OCI-LY3 (cell line): Measurements from ENCODE around the gene NGEF.

ENCODE experiments used
- H2AFZ ChIP-seq: fragments of 200-600, 300-600 bp; shearing (Covaris generic); 2 replicates; pipeline ENCODE4 v1.6.0; 2014; ENCODE audit warnings: antibody characterized with exemption, low read depth, low read length
- H3K27ac ChIP-seq: fragments of 200-600, 300-600 bp; sonication (generic); 2 replicates; pipeline ENCODE4 v1.5.1; 2014; ENCODE audit warnings: mild to moderate bottlenecking, low read length, moderate library complexity, mixed read lengths
- H3K27me3 ChIP-seq: fragments of 200-600, 300-600 bp; sonication (generic); 2 replicates; pipeline ENCODE4 v1.6.1; 2014; ENCODE audit warnings: low read depth, low read length, mixed read lengths
- H3K36me3 ChIP-seq: fragments of 200-600, 300-600 bp; sonication (generic); replicated peaks from 2 replicates; pipeline ENCODE3; 2014; ENCODE audit warnings: low read depth, low read length, mixed read lengths
- H3K4me1 ChIP-seq: fragments of 300-600, 200-600 bp; sonication (generic); 2 replicates; pipeline ENCODE4 v1.6.1; 2014; ENCODE audit warnings: low read length, mixed read lengths
- H3K4me2 ChIP-seq: fragments of 200-600, 300-600 bp; sonication (generic); 2 replicates; pipeline ENCODE4 v1.6.1; 2014; ENCODE audit warnings: low read length, mixed read lengths
- H3K4me3 ChIP-seq: fragments of 300-600, 200-600 bp; sonication (generic); 2 replicates; pipeline ENCODE4 v1.5.1; 2014; ENCODE audit warnings: antibody characterized with exemption, mild to moderate bottlenecking, low read length, moderate library complexity
- H3K79me2 ChIP-seq: fragments of 300-600, 200-600 bp; shearing (Covaris generic); 2 replicates; pipeline ENCODE4 v1.6.1; 2014; ENCODE audit warnings: mild to moderate bottlenecking, low read length, mixed read lengths
- H3K9ac ChIP-seq: fragments of 300-600, 200-600 bp; shearing (Covaris generic); 2 replicates; pipeline ENCODE4 v1.6.0; 2014; ENCODE audit warnings: mild to moderate bottlenecking, low read length, moderate library complexity
- H3K9me3 ChIP-seq: fragments of 200-600, 300-600 bp; shearing (Covaris generic); 2 replicates; pipeline ENCODE4 v1.6.1; 2014; ENCODE audit warnings: low read length, mixed read lengths; ENCODE audit not compliant: insufficient read depth
- H4K20me1 ChIP-seq: fragments of 200-600, 300-600 bp; sonication (generic); 2 replicates; pipeline ENCODE4 v1.6.1; 2016; ENCODE audit warnings: low read length, mixed read lengths; ENCODE audit not compliant: insufficient read depth
- CTCF ChIP-seq: fragments of 200-600, 300-600 bp; sonication (generic); IDR thresholded peaks from 2 replicates; pipeline ENCODE4 v1.5.1; 2014; ENCODE audit warnings: antibody characterized with exemption, low read length, low read depth
- EZH2phosphoT487 ChIP-seq: fragments of 200-600 bp; shearing (Covaris generic); IDR thresholded peaks from 2 replicates; pipeline ENCODE4 v1.6.1; 2018; ENCODE audit warnings: antibody characterized with exemption, mixed run types, low read depth

NGEF gene

GRCh38 chr2:233000886-233001750, 11.9 kb downstream of the NGEF start:
- Histone ChIP-seq H3K4me1 (no peaks in the 10 kb centered on the region), H3K79me2 (no peaks in the 10 kb centered on the region), H3K9ac (no peak overlapping the region), H3K27me3 (no peaks in the 10 kb centered on the region), H3K4me3 (no peak overlapping the region), H3K27ac (no peak overlapping the region), H4K20me1 (no peaks in the 10 kb centered on the region), H3K36me3 (no peaks in the 10 kb centered on the region), H3K4me2 (no peak overlapping the region), H2AFZ (no peak overlapping the region), H3K9me3 (no peaks in the 10 kb centered on the region)
- TF ChIP-seq CTCF (no peak), EZH2phosphoT487 (no peak)

DNA sequence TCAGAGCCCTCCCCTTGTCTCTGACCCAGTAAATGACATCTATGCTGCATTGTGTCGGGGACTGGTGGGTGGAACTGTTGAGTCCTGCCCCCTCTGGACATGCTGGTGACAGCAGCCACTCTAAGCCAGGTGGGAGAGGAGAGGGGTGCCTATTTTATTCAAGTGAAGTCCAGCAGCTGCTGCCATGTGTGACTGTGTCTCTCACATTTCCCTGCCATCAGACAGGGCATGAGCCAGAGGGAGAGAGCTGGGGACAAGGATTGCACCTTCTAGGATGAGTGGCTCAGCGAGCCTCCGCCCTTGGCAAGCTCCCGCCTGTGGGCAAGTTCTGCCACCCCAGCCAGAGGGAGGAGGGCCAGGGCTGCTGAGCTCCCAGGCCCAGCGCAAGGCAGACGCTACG, 13.7 kb downstream of the NGEF start:
- no peak overlapping the region for H3K27ac ChIP-seq
- TF ChIP-seq CTCF (no peak), EZH2phosphoT487 (no peak)
- H2AFZ ChIP-seq: no peak overlapping the region
- no peaks in the 10 kb centered on the region for H3K79me2 ChIP-seq
- no peak overlapping the region for H3K4me3 ChIP-seq
- H3K9ac ChIP-seq: no peak overlapping the region
- H3K4me1 ChIP-seq: no peaks in the 10 kb centered on the region
- no peaks in the 10 kb centered on the region for H3K9me3 ChIP-seq
- H3K27me3 ChIP-seq: no peaks in the 10 kb centered on the region
- no peaks in the 10 kb centered on the region for H4K20me1 ChIP-seq
- no peaks in the 10 kb centered on the region for H3K36me3 ChIP-seq
- no peak overlapping the region for H3K4me2 ChIP-seq

DNA sequence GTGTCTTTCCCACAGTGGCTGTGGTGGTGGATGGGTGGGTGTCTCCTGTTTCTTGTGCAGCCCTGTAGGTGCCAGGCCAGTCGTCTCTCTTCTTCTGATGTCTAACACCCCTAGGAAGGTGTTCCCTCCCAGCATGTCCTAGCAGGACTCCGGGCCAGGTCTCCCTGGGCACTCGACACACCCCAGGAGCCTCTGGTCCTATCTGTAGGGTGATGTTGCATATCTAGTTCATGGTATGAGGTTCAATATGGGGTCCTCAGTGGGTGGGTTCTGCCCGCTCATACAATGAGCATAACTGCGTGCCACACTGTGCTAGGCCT, 14.4 kb downstream of the NGEF start:
- Histone ChIP-seq H3K9ac (no peak overlapping the region), H3K27ac (no peak overlapping the region), H3K4me1 (no peaks in the 10 kb centered on the region)

More for the DNA sequence above, 14.4 kb downstream of the NGEF start:
- Histone ChIP-seq H3K79me2 (no peaks in the 10 kb centered on the region), H3K36me3 (no peaks in the 10 kb centered on the region), H3K27me3 (no peaks in the 10 kb centered on the region), H3K4me3 (no peak overlapping the region), H3K4me2 (no peak overlapping the region), H4K20me1 (no peaks in the 10 kb centered on the region), H2AFZ (no peak overlapping the region), H3K9me3 (no peaks in the 10 kb centered on the region)
- TF ChIP-seq CTCF: no peak
